Adrenal gland (tissue), 12 donors: ENCODE data around the gene WDR86. TPM values are rescaled to one million over a fixed set of nuclear protein-coding genes. Genes with fewer than 3 reads are reported as not detected.

Experiments
- DNase-seq, 7 donors: peaks; one replicate each; pipeline ENCODE4 v3.0.0-alpha.2; 2019 to 2020
- H3K27ac ChIP-seq, 5 donors: fragments of 200-600 bp; sonication (generic) in 4 of 5; 1 replicate in 3 of 5; 2 replicates in 2 of 5; pipeline versions ENCODE4 v1.5.1 to v1.8.0; 2016 to 2020; ENCODE audit warnings: mild to moderate bottlenecking in 1 of 5
- H3K27me3 ChIP-seq: fragments of 200-600 bp; 2 replicates; pipeline ENCODE4 v1.8.0; 2021
- H3K36me3 ChIP-seq, 2 donors: fragments of 200-600 bp; replicated peaks in 1 of 2; 1 replicate in 1 of 2; 2 replicates in 1 of 2; pipeline versions ENCODE4 v1.5.1 to v1.8.0; 2018 to 2022
- H3K4me1 ChIP-seq, 2 donors: fragments of 200-600 bp; replicated peaks in 1 of 2; 1 replicate in 1 of 2; 2 replicates in 1 of 2; pipeline versions ENCODE4 v1.5.1 to v1.8.0; 2018 to 2021
- H3K4me3 ChIP-seq, 4 donors: fragments of 200-600 bp; sonication (generic) in 3 of 4; one replicate each; pipeline ENCODE4 v1.5.1; 2016 to 2018
- H3K9me3 ChIP-seq, 3 donors: fragments of 200-600 bp; sonication (generic) in 1 of 3; replicated peaks in 1 of 3; 1 replicate in 2 of 3; 2 replicates in 1 of 3; pipeline versions ENCODE4 v1.5.1 to v1.8.0; 2016 to 2021
- CTCF ChIP-seq, 6 experiments: fragments of 450-650 bp in 4 of 6; fragments of 200-600 bp in 2 of 6; sonication (generic) in 1 of 6; IDR thresholded peaks; 1 replicate in 5 of 6; 2 replicates in 1 of 6; pipeline versions ENCODE4 v1.5.1 to v1.8.0; 2016 to 2021; ENCODE audit warnings: antibody characterized with exemption in 6 of 6, mild to moderate bottlenecking in 2 of 6, moderate library complexity in 1 of 6
- POLR2A ChIP-seq, 2 donors: fragments of 450-650 bp; IDR thresholded peaks; one replicate each; pipeline ENCODE4 v1.6.1; 2017; ENCODE audit warnings: antibody characterized with exemption in 2 of 2, mild to moderate bottlenecking in 2 of 2, moderate library complexity in 1 of 2
- WGBS, 4 donors: extraction: QIAGEN DNeasy Blood & Tissue Kit in 2 of 4; methylation state at CpG; one replicate each; pipeline versions ENCODE4 v1.1.5 to v1.1.7; 2013 to 2017; 5-methylcytosine and 5-hydroxymethylcytosine counted together
- intact Hi-C, 2 donors: fragments of 100-400 bp; cut with DNase I; formaldehyde crosslinking; loops; one replicate each; pipeline versions ENCODE4 v1.14.1 to v1.15.0; 2022 to 2023
- polyA plus RNA-seq, 3 donors: library from polyadenylated mRNA; stranded (reverse); fragments of 200-250 nt in 2 of 3; fragments of 350-450 nt in 1 of 3; fragmentation: Illumina TruSeq in 1 of 3; extraction: RNeasy Lipid Tissue Mini Kit (QIAGEN cat#74804) in 1 of 3; gene quantifications; one replicate each; pipeline ENCODE4 v1.2.3, GENCODE V29; 2013 to 2014
- total RNA-seq, 9 donors: library from RNA; depleted of rRNA in 4 of 9; stranded (reverse); fragments of >200 nt in 4 of 9; fragments of 120-200 nt in 1 of 9; fragmentation: NEBNext Ultra II Directional in 1 of 9; extraction: Animal tissue kit (Norgen Biotek cat#: 25700) in 1 of 9; gene quantifications; one replicate each; pipeline versions ENCODE4 v1.1.0 to v1.2.4, GENCODE V29; 2013 to 2023
- donor health status: healthy with polysubstance abuse.
- donor health status: Bipolar disorder and iron deficiency.
- donor health status: DM: yes; HTN: yes; CAD: no.
- donor health status: DM: no; HTN: no; CAD: no.
- donor health status: DM: no; HTN: no; CAD: no.
- donor health status: DM: yes; HTN: yes; CAD: no.

Gene WDR86
- total and polyA plus RNA-seq, 12 donors: 1.4 to 16.7 (median 5.5) TPM; not detected in 1

- peaks cover 0 to 6% of the 10 kb centered on the region in 2 donors for H3K4me1 ChIP-seq
- WGBS, 4 donors: 11 to 17% (median 15%) methylated on average over 6 to 11 of the region's 11 CpGs
- DNase-seq: peak; percentile 85 to 94 (median 90)
- intact Hi-C loops: loop anchor here (5.0 to 10.0 kb wide), 4 partner anchors 79 to 394 kb away; no protein-coding TSS in a partner anchor
- no peak overlapping the region for H3K4me3 ChIP-seq
- TF ChIP-seq CTCF (IDR thresholded peaks at IDR 0.05) (peak; percentile 87 to 97 (median 93)), POLR2A (IDR thresholded peaks at IDR 0.05) (no peak)
- H3K27ac ChIP-seq: peak overlapping the region in 2 of 5 donors; percentile 37 to 57
- H3K27me3 ChIP-seq: no peaks in the 10 kb centered on the region
- H3K36me3 ChIP-seq: peaks cover 0 to 24% of the 10 kb centered on the region in 2 donors
- no peaks in the 10 kb centered on the region for H3K9me3 ChIP-seq
Observed at GRCh38 chr7:151368136-151368571, 41.7 kb downstream of the WDR86 start.

GRCh38 chr7:151367284-151367683 is 42.6 kb downstream of the WDR86 start:
- Histone ChIP-seq H3K36me3 (peaks cover 0 to 30% of the 10 kb centered on the region in 2 donors), H3K4me3 (no peak overlapping the region), H3K27ac (peak overlapping the region in 2 of 5 donors; percentile 37 to 57), H3K4me1 (peaks cover 0 to 6% of the 10 kb centered on the region in 2 donors), H3K9me3 (no peaks in the 10 kb centered on the region), H3K27me3 (no peaks in the 10 kb centered on the region)
- TF ChIP-seq CTCF (IDR thresholded peaks at IDR 0.05) (no peak), POLR2A (IDR thresholded peaks at IDR 0.05) (no peak)
- intact Hi-C loops: loop anchor here (5.0 to 10.0 kb wide), 4 partner anchors 80 to 395 kb away; no protein-coding TSS in a partner anchor
- no peak for DNase-seq
- WGBS, 4 donors: 82 to 89% (median 85%) methylated on average over 4 of the region's 4 CpGs

DNA sequence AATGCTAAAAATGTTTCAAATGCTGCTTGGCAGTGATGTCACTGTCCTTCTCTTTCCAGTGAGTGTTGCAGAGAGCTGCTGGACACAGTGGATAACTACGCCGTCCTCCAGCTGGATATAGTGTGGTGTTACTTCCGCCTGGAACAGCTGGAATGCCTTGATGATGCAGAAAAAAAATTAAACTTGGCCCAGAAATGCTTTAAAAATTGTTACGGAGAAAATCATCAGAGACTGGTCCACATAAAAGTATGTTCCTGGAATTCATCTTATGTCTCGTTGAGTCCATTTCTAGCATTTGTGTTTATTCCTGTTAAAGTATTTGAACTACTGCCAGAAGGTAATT is 43.0 kb downstream of the WDR86 start:
- H3K9me3 ChIP-seq: no peaks in the 10 kb centered on the region
- no peak for TF ChIP-seq POLR2A (IDR thresholded peaks at IDR 0.05)
- TF ChIP-seq CTCF (IDR thresholded peaks at IDR 0.05): no peak
- WGBS, 4 donors: 60 to 76% (median 66%) methylated on average over 5 of the region's 5 CpGs
- peaks cover 0 to 31% of the 10 kb centered on the region in 2 donors for H3K36me3 ChIP-seq
- intact Hi-C loops: loop anchor here (5.0 to 10.0 kb wide), 4 partner anchors 80 to 395 kb away; no protein-coding TSS in a partner anchor
- H3K27me3 ChIP-seq: no peaks in the 10 kb centered on the region
- no peak for DNase-seq
- peak overlapping the region in 2 of 5 donors; percentile 37 to 71 for H3K27ac ChIP-seq
- peaks cover 0 to 6% of the 10 kb centered on the region in 2 donors for H3K4me1 ChIP-seq
- H3K4me3 ChIP-seq: no peak overlapping the region

GRCh38 chr7:151366166-151366879 is 43.5 kb downstream of the WDR86 start:
- TF ChIP-seq POLR2A (IDR thresholded peaks at IDR 0.05): no peak
- WGBS, 4 donors: 76 to 86% (median 82%) methylated on average over 9 of the region's 9 CpGs
- Histone ChIP-seq H3K36me3 (peaks cover 0 to 33% of the 10 kb centered on the region in 2 donors), H3K4me3 (no peak overlapping the region), H3K4me1 (peaks cover 0 to 6% of the 10 kb centered on the region in 2 donors), H3K9me3 (no peaks in the 10 kb centered on the region), H3K27ac (peak overlapping the region in 2 of 5 donors; percentile 67 to 71), H3K27me3 (no peaks in the 10 kb centered on the region)
- intact Hi-C loops: loop anchor here (5.0 to 10.0 kb wide), 4 partner anchors 81 to 396 kb away; no protein-coding TSS in a partner anchor
- DNase-seq: no peak
